Neural cell (in vitro differentiated cells): ENCODE data around the gene ZNF790.

Experiments used
- CTCF ChIP-seq: fragments of 450-650 bp; IDR thresholded peaks from 2 replicates; pipeline ENCODE4 v1.5.1; 2014; ENCODE audit warnings: antibody characterized with exemption, mild to moderate bottlenecking, moderate library complexity; ENCODE audit not compliant: poor library complexity, severe bottlenecking
- EP300 ChIP-seq: fragments of 450-650 bp; conservative IDR thresholded peaks from 2 replicates; pipeline ENCODE4 v1.6.1; 2014; ENCODE audit warnings: antibody characterized with exemption, mild to moderate bottlenecking, moderate library complexity; ENCODE audit not compliant: poor library complexity, severe bottlenecking
- EZH2 ChIP-seq: fragments of 200-600, 300-800 bp; shearing (Covaris generic), sonication (generic); IDR thresholded peaks from 2 replicates; pipeline ENCODE4 v1.6.1; 2014; ENCODE audit warnings: antibody characterized with exemption, low read length, borderline replicate concordance, mild to moderate bottlenecking; ENCODE audit not compliant: insufficient read depth, poor library complexity, severe bottlenecking
- POLR2AphosphoS5 ChIP-seq: IDR thresholded peaks from 2 replicates; pipeline ENCODE4 v1.6.1; 2012
- RAD21 ChIP-seq: fragments of 450-650 bp; conservative IDR thresholded peaks from 2 replicates; pipeline ENCODE4 v1.6.1; 2014; ENCODE audit warnings: antibody characterized with exemption, mild to moderate bottlenecking, moderate library complexity
- REST ChIP-seq: IDR thresholded peaks from 2 replicates; pipeline ENCODE4 v1.6.1; 2012; ENCODE audit warnings: borderline replicate concordance
- SMC3 ChIP-seq: fragments of 450-650 bp; conservative IDR thresholded peaks from 2 replicates; pipeline ENCODE4 v1.6.1; 2014; ENCODE audit warnings: antibody characterized with exemption, mild to moderate bottlenecking, moderate library complexity; ENCODE audit not compliant: poor library complexity
- TAF1 ChIP-seq: IDR thresholded peaks from 2 replicates; pipeline ENCODE4 v1.6.1; 2012; ENCODE audit warnings: low read depth

DNA sequence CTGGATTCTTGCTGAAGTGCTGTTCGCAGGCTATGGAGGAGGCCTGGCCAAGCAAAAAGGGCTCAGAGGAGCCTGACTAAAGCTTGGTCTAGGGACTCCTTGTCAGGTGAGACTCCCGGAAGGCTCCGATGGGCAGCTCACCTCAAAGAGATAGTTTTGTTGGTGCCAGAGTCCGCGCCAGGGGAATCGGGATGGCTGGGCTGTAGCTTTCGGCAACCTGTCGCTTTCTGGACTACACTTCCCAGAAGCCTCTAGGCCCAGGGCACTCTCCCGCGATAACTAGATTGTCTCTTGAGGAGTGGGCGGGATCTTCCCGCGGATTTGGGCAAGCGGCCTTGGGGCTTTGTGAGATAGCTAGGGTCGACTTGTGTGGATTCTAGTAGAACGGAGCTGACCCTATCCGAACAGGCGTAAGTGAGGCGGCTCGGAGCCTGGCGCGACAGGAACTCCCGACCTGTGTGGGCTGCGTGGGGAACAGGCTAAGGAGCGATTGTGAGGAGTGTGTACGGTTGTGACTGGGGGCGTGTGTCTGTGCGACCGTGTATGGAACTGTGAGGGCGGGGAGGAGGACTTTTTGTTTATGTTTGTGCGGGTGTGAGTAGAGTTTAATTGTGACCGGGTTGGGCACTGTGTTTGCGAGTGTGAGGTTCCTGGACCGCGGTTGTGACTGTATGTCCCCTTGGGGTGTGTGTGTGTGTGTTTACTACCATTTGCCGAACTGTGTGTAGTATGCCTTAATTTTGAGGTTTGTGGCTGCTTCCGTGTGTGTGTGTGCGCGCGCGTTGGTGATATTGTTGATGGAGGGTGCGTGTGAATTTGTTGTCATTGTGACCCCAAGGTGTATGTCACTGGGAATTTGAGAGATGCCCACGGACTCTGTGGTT lies 12.6 kb upstream of the ZNF790 start, which contains the start of gene ZNF345:
- TF ChIP-seq POLR2AphosphoS5 (peak; percentile 81), CTCF (no peak), SMC3 (peak; percentile 20), EZH2 (no peak), TAF1 (no peak), EP300 (peak; percentile 16), RAD21 (no peak), REST (peak; percentile 58)
